ENCODE results near the gene ZP3. TPM values are rescaled to one million over a fixed set of nuclear protein-coding genes. Genes with fewer than 3 reads are reported as not detected.
"Not testable (repeated sequence)": the region's sequence is repeated elsewhere in the genome, so short reads cannot be mapped to it uniquely, and the experiment has no call there.

Gene ZP3
- total and polyA plus RNA-seq, 11 donors = 0.24 to 8.1 (median 0.64) TPM; not detected in 3

DNA sequence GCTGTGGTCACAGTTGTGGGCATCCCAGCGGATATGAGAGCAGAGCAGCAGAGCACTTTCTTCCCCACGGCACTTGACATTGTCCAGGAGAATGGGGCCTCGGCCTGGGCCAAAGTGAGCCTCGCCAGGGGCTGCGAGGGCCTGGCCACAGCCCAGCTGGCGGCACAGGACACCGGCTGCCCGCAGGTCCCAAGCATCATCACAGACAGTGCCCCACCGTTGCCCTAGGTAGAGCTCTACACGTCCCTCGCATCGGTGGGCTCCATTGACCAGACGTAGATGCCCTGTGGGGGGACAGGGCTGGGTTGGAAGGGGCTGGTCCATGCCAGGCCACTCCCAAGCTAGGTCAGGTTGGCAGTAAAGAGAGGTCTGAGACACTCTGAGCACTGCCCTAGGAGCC lies 34.7 kb upstream of the ZP3 start:
- DNase-seq (no peak), ATAC-seq (no peak)
- intact Hi-C loops (cut with DNase I) = loop anchor here in 1 of 10 donors (5.0 kb wide), 1 partner anchor 33 kb away; the partner anchor contains the start of gene YWHAG
- Histone ChIP-seq H3K9me3 (no peaks in the 10 kb centered on the region), H3K27me3 (no peaks in the 10 kb centered on the region), H3K36me3 (no peaks in the 10 kb centered on the region), H3K27ac (no peak overlapping the region), H3K4me3 (no peak overlapping the region), H3K4me1 (peaks cover 0 to 26% (median 11%) of the 10 kb centered on the region in 12 donors)
- TF ChIP-seq, protein P1, sequence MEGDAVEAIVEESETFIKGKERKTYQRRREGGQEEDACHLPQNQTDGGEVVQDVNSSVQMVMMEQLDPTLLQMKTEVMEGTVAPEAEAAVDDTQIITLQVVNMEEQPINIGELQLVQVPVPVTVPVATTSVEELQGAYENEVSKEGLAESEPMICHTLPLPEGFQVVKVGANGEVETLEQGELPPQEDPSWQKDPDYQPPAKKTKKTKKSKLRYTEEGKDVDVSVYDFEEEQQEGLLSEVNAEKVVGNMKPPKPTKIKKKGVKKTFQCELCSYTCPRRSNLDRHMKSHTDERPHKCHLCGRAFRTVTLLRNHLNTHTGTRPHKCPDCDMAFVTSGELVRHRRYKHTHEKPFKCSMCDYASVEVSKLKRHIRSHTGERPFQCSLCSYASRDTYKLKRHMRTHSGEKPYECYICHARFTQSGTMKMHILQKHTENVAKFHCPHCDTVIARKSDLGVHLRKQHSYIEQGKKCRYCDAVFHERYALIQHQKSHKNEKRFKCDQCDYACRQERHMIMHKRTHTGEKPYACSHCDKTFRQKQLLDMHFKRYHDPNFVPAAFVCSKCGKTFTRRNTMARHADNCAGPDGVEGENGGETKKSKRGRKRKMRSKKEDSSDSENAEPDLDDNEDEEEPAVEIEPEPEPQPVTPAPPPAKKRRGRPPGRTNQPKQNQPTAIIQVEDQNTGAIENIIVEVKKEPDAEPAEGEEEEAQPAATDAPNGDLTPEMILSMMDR (IDR thresholded peaks at IDR 0.05) = no peak
- TF ChIP-seq POLR2A (IDR thresholded peaks at IDR 0.05) = no peak
- WGBS, 4 donors = 96 to 97% (median 97%) methylated on average over 6 to 13 of the region's 13 CpGs

DNA sequence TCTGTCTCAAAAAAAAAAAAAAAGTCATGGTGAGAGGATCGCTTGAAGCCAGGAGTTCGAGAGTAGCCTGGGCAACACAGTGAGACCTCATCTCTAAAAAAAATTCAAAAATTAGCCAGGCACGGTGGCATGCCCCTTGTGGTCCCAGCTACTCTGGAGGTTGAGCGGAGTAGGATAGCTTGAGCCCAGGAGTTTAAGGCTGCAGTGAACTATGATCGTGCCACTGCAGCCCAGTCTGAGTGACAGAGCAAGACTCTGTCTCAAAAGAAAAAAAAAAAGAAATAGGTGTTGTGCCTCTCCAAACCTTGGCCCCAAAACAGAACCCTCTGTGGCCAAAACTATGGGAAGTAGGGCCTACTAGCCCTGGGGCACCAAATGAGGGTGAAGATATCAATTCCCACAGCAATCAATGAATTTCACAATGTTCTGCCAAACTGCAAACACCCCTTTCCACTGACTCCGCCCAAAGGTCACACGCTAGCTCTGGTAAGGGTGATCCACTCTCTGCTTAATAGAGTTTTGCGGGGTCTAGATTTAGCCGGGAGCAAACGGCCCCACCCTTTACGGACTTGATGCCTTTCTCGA lies 32.1 kb upstream of the ZP3 start:
- no peaks in the 10 kb centered on the region for H3K27me3 ChIP-seq
- TF ChIP-seq, protein P1 (IDR thresholded peaks at IDR 0.05) = no peak
- no peak for TF ChIP-seq POLR2A (IDR thresholded peaks at IDR 0.05)
- 42 to 59% (median 50%) methylated on average over 9 to 12 of the region's 12 CpGs for WGBS, 4 donors
- H3K4me3 ChIP-seq = peak overlapping the region in 10 of 12 donors; percentile 59 to 81 (median 72)
- peak overlapping the region; percentile 59 to 95 (median 88) for H3K27ac ChIP-seq
- H3K9me3 ChIP-seq = no peaks in the 10 kb centered on the region
- no peaks in the 10 kb centered on the region for H3K36me3 ChIP-seq
- H3K4me1 ChIP-seq = peaks cover 0 to 36% (median 18%) of the 10 kb centered on the region in 12 donors
- DNase-seq = no peak
- ATAC-seq = peak in 1 of 4 donors; percentile 7
- intact Hi-C loops (cut with DNase I) = loop anchor here in 1 of 10 donors (5.0 kb wide), 1 partner anchor 35 kb away; the partner anchor contains the start of gene YWHAG

DNA sequence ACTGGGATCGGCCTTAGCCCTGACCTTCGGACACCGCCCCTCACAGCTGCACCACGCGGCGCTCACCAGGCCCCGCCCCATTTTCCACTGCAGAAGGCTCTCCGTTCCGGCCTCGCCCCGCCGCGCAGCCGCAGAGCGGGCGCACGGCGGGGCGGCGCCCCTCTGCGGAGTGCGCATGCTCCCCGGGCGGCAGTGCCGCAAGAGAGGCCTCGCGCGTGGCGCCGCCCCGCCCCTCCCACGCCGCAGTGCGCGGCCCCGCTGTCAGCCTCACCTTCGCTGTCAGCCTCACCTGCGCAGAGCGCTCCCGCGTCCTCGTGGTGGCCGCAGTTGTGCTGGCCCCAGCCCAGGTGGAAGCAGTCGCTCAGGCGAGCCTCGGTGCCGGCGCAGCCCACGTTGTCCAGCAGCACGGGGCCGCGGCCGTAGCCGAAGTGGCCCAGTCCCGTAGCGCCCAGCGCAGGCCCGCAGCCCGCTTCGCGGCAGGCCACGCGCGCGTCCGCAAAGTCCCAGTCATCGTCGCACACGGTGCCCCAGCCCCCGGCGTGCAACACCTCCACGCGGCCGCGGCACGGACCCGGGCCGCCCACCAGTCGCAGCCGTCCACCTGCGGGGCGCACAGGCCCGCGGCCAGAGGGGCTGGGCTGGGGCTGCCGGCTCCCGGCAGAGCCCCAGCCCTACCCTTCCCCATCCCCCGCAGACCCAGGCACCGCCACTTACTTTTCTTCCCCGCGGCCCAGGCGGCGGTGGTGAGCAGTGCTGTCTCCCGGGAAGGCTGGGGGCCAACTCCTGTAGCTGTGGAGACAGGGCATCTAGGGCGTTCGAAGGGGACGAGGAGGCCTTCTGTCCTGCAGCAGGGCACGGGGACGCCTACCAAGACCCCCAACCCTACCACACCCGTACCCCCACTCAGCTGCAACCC lies 31.4 kb upstream of the ZP3 start:
- Histone ChIP-seq H3K4me3 (peak overlapping the region; percentile 20 to 81 (median 71)), H3K27me3 (no peaks in the 10 kb centered on the region), H3K9me3 (no peaks in the 10 kb centered on the region), H3K4me1 (peaks cover 0 to 44% (median 20%) of the 10 kb centered on the region in 12 donors), H3K27ac (peak overlapping the region; percentile 72 to 95 (median 88)), H3K36me3 (no peaks in the 10 kb centered on the region)
- ATAC-seq (peak; percentile 90 to 95 (median 94)), DNase-seq (peak; percentile 96 to 97 (median 97))
- 1 to 10% (median 3%) methylated on average over 36 to 99 of the region's 99 CpGs for WGBS, 4 donors
- intact Hi-C loops (cut with DNase I) = loop anchor here in 1 of 10 donors (5.0 kb wide), 1 partner anchor 36 kb away; the partner anchor contains the start of gene YWHAG
- peak in 1 of 2 donors; percentile 91 for TF ChIP-seq POLR2A (IDR thresholded peaks at IDR 0.05)
- TF ChIP-seq, protein P1 (IDR thresholded peaks at IDR 0.05) = peak in 1 of 12 donors; percentile 22

DNA sequence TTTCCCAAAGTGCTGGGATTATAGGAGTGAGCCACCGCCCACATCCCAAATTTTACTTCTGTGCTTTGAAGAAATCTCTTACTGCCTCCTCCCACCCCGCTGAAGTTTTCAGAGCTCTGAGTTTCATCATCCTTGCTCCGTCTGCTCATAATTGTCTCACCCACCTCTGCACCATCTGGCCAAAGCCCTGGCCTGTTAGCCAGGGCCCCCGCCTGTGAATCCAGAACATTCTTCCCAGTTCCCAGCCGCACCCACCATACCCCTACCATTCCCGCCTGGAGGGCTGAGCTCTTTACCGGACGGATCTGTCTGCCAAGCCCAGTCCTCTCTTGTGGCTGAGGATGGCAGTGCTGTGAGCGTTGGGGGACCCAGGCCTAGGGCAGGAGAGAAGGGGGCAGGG lies 29.8 kb upstream of the ZP3 start:
- H3K4me3 ChIP-seq = no peak overlapping the region
- no peaks in the 10 kb centered on the region for H3K27me3 ChIP-seq
- intact Hi-C loops (cut with DNase I) = loop anchor here in 1 of 10 donors (5.0 kb wide), 1 partner anchor 38 kb away; the partner anchor contains the start of gene YWHAG
- peaks cover 0 to 33% (median 16%) of the 10 kb centered on the region in 12 donors for H3K4me1 ChIP-seq
- H3K36me3 ChIP-seq = no peaks in the 10 kb centered on the region
- H3K27ac ChIP-seq = no peak overlapping the region
- 87 to 94% (median 92%) methylated on average over 9 of the region's 9 CpGs for WGBS, 4 donors
- H3K9me3 ChIP-seq = no peaks in the 10 kb centered on the region
- ATAC-seq = no peak
- no peak for TF ChIP-seq POLR2A (IDR thresholded peaks at IDR 0.05)
- TF ChIP-seq, protein P1 (IDR thresholded peaks at IDR 0.05) = no peak
- DNase-seq = no peak

DNA sequence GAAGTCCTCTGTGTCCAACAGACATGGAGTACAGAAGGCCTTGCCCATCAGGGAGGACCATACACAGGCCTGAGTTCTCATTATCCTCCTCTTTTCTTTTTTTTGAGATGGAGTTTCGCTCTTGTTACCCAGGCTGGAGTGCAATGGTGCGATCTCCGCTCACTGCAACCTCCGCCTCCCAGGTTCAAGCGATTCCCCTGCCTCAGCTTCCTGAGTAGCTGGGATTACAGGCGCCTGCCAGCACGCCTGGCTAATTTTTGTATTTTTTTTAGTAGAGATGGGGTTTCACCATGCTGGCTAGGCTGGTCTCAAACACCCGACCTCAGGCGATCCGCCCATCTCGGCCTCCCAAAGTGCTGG lies 29.2 kb upstream of the ZP3 start:
- H3K27ac ChIP-seq; H3K27me3 ChIP-seq; DNase-seq; H3K4me3 ChIP-seq; H3K9me3 ChIP-seq; H3K36me3 ChIP-seq; intact Hi-C loops (cut with DNase I); ATAC-seq: not testable (repeated sequence)
- peaks cover 0 to 33% (median 16%) of the 10 kb centered on the region in 12 donors for H3K4me1 ChIP-seq
- WGBS, 4 donors = 83 to 96% (median 96%) methylated on average over 11 of the region's 11 CpGs
